IPS-20b (cell line): ENCODE data around the gene COL12A1.

Source experiments
- H3K27ac ChIP-seq: one replicate; pipeline ENCODE4 v1.5.1; 2013; ENCODE audit warnings: low read length
- H3K27me3 ChIP-seq: 2 replicates; pipeline ENCODE4 v1.6.1; 2013; ENCODE audit warnings: mild to moderate bottlenecking, low read length, inconsistent platforms; ENCODE audit not compliant: insufficient read depth
- H3K36me3 ChIP-seq: 2 replicates; pipeline ENCODE4 v1.6.1; 2013; ENCODE audit warnings: low read depth, mild to moderate bottlenecking, inconsistent platforms, low read length, moderate library complexity; ENCODE audit not compliant: insufficient read depth
- H3K4me1 ChIP-seq: 2 replicates; pipeline ENCODE4 v1.6.1; 2013; ENCODE audit warnings: mild to moderate bottlenecking, control low read depth, inconsistent platforms, low read length, moderate library complexity; ENCODE audit not compliant: insufficient read depth
- H3K4me3 ChIP-seq: 2 replicates; pipeline ENCODE4 v1.5.1; 2013; ENCODE audit warnings: mild to moderate bottlenecking, low read length, inconsistent platforms
- H3K9ac ChIP-seq: 2 replicates; pipeline ENCODE4 v1.6.1; 2013; ENCODE audit warnings: low read depth, mild to moderate bottlenecking, inconsistent platforms, low read length, moderate library complexity
- H3K9me3 ChIP-seq: 2 replicates; pipeline ENCODE4 v1.6.1; 2013; ENCODE audit warnings: mild to moderate bottlenecking, low read depth, low read length, inconsistent platforms; ENCODE audit not compliant: insufficient read depth

COL12A1 gene

DNA sequence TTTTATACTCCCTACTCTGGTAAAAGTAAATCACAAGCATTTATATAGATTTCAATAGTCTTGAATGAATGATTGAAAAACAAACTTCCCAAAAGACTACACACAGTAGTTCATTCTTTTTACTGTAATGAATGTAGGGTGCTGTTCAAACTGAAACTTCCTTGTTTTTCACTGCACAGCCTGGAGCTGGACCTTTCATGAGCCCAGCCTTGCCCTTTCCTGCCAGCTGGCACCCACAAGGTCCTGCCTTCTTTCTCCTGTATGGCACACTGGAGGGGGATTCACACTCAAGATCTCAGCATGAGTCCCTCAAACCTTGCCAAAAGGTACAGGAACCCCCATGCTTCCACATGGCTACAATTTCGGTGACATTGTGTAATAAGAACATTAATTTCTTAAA lies 50.9 kb downstream of the COL12A1 start:
- Histone ChIP-seq H3K4me3 (no peak overlapping the region), H3K9me3 (no peaks in the 10 kb centered on the region), H3K4me1 (no peaks in the 10 kb centered on the region), H3K9ac (no peak overlapping the region), H3K27ac (no peak overlapping the region), H3K36me3 (no peaks in the 10 kb centered on the region), H3K27me3 (no peaks in the 10 kb centered on the region)

DNA sequence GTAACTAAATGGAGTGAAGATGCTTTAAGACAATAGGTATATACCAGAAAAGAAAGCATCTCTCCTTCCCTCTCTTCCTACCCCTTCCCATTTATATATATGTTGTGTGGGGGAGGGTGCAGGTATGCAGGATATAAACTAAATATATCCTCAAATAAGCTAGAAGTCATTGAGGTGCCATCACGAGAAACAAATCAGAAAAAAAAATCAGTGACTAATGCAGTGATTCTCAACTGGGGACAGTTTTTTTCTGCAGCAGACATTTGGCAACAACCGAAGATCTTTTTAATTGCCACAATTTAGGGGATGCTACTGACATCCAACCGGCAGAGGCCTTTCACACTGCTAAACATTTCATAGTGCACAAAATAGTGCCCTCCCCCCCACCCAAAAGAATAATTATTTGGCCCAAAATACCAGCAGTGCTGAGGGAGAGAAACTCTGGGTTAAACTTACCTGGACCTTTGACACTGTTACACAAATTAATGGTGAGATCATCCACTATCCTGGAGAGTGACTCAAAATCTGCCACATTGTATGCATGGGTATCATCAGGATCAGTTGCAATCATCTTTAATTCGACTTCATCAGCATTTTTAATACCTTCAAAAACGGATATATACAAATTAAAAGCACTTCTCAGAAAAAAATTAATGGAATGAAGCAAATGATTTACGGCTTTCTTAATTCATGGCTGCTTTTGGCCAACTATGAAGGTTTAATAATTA lies 55.0 kb downstream of the COL12A1 start:
- Histone ChIP-seq H3K27ac (no peak overlapping the region), H3K9ac (no peak overlapping the region), H3K27me3 (no peaks in the 10 kb centered on the region), H3K4me1 (no peaks in the 10 kb centered on the region), H3K9me3 (no peaks in the 10 kb centered on the region), H3K36me3 (no peaks in the 10 kb centered on the region), H3K4me3 (no peak overlapping the region)

DNA sequence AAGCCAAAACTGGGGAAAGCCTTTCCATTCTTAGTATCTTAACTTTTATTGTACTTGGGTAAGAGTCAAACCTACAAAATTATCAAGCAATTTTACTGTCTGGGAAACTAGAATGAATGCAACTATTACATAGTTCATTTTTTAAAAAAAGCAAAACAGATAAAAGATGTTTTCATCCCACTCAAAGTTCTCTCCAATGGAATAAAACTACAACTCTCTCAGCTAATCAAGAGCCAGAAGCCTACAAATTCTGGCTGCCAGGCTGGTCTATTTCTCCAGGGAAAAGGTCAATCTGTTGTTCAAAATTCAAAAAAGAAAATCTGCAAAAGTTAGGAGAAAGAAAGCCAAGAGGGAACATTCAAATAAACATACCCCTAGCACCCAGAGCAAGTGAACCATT lies 56.2 kb downstream of the COL12A1 start:
- Histone ChIP-seq H3K4me3 (no peak overlapping the region), H3K4me1 (no peaks in the 10 kb centered on the region), H3K9ac (no peak overlapping the region), H3K27ac (no peak overlapping the region), H3K27me3 (no peaks in the 10 kb centered on the region), H3K9me3 (no peaks in the 10 kb centered on the region), H3K36me3 (no peaks in the 10 kb centered on the region)

DNA sequence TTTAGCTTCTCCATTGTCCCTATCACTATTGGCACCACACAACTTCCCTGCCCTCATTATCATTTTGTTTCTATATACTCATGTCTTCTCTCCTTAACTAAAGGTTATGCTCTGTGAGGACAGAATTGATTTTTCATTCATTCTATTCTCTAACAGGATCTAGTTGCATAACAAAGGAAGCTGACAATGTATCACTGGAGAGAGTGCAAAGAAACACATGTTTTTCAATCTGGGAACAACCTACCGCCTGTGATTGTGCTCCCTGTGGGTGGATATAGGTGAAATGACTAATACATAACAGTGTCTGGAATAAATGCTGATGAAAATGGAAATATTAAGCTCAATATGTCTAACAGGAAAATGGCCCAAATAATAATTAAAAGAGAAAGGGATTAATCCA lies 56.6 kb downstream of the COL12A1 start:
- H3K27me3 ChIP-seq: no peaks in the 10 kb centered on the region
- no peak overlapping the region for H3K9ac ChIP-seq
- no peaks in the 10 kb centered on the region for H3K36me3 ChIP-seq
- no peaks in the 10 kb centered on the region for H3K4me1 ChIP-seq
- H3K27ac ChIP-seq: no peak overlapping the region
- no peaks in the 10 kb centered on the region for H3K9me3 ChIP-seq
- H3K4me3 ChIP-seq: no peak overlapping the region

DNA sequence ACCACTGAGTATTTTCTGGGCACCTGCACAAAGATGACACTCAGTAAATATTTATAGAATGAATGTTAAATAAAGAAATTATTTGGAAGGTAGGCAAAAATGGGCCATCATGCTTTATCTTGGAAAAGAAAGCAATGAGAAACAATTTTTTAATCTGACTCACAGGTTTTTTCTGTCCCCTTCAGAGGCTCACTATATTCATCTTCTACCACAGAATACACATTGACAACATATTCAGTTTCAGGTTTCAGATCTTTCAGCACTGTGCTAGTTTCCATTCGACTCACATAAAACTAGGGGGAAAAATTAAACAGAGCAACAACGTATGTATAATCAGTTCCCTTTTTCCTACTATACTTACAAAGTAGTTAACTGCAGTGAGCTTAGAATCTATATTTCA lies 58.3 kb downstream of the COL12A1 start:
- Histone ChIP-seq H3K27ac (no peak overlapping the region), H3K36me3 (no peaks in the 10 kb centered on the region)

DNA sequence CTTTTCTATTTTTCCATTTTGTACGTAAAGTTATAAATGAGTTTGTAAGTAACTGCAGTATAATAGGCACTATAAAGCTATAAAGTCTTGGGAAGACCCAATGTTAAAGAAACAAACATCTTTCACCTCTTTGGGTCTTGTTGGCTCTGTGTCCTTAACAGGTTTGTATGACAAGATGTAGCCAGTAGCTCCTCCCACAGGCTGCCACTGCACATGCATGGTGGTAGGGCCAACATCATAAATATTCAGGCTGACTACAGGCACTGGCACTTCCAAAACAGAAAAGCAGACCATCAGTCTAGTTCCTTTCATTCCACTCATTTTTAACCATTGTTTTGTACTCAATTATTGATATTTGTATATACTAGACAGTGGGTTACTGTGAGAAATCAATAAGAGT lies 59.9 kb downstream of the COL12A1 start:
- Histone ChIP-seq H3K4me1 (no peaks in the 10 kb centered on the region), H3K4me3 (no peak overlapping the region), H3K9ac (no peak overlapping the region), H3K9me3 (no peaks in the 10 kb centered on the region), H3K27me3 (no peaks in the 10 kb centered on the region), H3K27ac (no peak overlapping the region), H3K36me3 (no peaks in the 10 kb centered on the region)

More for the DNA sequence above, 58.3 kb downstream of the COL12A1 start:
- H3K4me3 ChIP-seq: no peak overlapping the region
- H3K9me3 ChIP-seq: no peaks in the 10 kb centered on the region
- no peaks in the 10 kb centered on the region for H3K27me3 ChIP-seq
- H3K4me1 ChIP-seq: no peaks in the 10 kb centered on the region
- no peak overlapping the region for H3K9ac ChIP-seq

DNA sequence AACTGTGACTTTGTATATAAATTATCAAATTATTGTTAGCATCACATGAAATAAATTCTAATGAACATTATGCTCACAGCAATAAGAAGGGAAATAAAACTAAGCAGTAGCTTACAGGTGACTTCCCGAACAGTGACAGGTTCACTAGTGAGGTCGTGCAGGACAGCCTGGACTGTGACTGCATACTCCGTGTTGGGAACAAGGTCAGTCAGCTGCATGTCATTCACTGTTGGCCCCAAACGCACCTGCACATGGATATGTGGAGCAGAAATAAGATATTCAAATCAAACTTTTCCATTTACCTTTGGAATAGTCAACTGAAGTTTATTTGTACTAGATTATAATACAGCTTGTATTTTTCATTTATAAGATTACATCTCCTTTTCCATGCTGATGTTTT lies 60.6 kb downstream of the COL12A1 start:
- H3K9me3 ChIP-seq: no peaks in the 10 kb centered on the region
- H3K4me1 ChIP-seq: no peaks in the 10 kb centered on the region
- no peaks in the 10 kb centered on the region for H3K36me3 ChIP-seq
- H3K27ac ChIP-seq: no peak overlapping the region
- no peaks in the 10 kb centered on the region for H3K27me3 ChIP-seq
- H3K4me3 ChIP-seq: no peak overlapping the region
- no peak overlapping the region for H3K9ac ChIP-seq

DNA sequence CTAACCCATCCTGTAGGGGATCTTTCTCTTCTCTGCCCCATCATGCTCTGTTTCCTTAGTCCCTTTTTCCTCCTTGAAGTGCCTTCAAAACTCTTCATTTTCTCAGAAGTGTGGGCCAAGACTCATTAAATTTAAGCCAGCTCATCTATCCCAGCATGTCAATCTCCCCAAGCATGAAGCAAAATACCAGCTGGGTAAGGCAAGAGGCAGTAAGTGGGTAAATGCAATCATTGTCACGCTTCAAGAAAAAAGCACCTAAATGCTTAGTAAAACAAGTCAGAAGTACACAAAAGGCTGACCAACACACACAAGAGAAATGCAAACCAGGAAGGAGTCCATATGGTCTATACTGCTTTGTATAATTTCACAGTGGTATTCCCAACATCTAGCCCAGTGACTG lies 61.5 kb downstream of the COL12A1 start:
- no peak overlapping the region for H3K4me3 ChIP-seq
- H3K36me3 ChIP-seq: no peaks in the 10 kb centered on the region
- H3K9me3 ChIP-seq: no peaks in the 10 kb centered on the region
- H3K9ac ChIP-seq: no peak overlapping the region
- H3K27me3 ChIP-seq: no peaks in the 10 kb centered on the region
- H3K27ac ChIP-seq: no peak overlapping the region
- no peaks in the 10 kb centered on the region for H3K4me1 ChIP-seq

DNA sequence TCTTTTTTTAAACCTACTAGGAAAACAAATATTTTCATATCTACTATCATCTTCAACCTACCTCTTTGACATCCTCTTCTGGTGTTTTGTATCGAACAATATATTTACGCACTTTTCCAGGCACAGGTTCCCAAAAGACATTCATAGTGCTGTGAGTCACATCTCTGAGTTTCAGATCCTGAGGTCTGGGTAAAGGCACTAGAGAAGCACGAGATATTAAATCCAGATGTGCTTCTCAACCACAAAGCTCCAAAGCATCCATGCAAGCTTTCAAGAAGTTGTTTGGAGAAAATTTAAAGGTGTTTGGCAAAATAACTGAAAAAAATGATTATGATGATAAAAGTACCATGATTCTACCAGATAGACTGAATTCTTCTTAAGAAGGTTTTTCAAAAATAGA lies 62.7 kb downstream of the COL12A1 start:
- Histone ChIP-seq H3K36me3 (no peaks in the 10 kb centered on the region), H3K9ac (no peak overlapping the region), H3K27me3 (no peaks in the 10 kb centered on the region), H3K4me3 (no peak overlapping the region), H3K27ac (no peak overlapping the region), H3K9me3 (no peaks in the 10 kb centered on the region), H3K4me1 (no peaks in the 10 kb centered on the region)

DNA sequence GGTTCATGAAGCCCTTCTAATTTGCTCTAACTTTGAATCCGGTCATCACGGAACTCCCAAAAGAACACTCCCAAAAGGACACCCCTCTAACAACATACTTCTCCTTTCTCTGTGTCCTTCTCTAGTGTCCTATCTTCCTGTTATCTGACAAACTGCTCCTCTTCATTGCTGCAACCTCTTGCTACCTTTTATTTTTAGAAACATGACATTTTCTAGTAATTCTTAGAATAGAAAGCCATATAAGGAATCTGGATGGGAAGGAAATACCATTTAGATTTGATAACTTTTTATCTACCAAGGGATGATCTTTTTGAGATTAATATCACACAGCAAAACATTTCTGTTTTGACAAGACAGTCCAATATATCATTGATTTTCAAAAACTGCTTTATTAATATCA lies 63.1 kb downstream of the COL12A1 start:
- no peak overlapping the region for H3K4me3 ChIP-seq
- H3K27ac ChIP-seq: no peak overlapping the region
- no peaks in the 10 kb centered on the region for H3K4me1 ChIP-seq
- no peak overlapping the region for H3K9ac ChIP-seq
- H3K36me3 ChIP-seq: no peaks in the 10 kb centered on the region
- H3K9me3 ChIP-seq: no peaks in the 10 kb centered on the region
- H3K27me3 ChIP-seq: no peaks in the 10 kb centered on the region

DNA sequence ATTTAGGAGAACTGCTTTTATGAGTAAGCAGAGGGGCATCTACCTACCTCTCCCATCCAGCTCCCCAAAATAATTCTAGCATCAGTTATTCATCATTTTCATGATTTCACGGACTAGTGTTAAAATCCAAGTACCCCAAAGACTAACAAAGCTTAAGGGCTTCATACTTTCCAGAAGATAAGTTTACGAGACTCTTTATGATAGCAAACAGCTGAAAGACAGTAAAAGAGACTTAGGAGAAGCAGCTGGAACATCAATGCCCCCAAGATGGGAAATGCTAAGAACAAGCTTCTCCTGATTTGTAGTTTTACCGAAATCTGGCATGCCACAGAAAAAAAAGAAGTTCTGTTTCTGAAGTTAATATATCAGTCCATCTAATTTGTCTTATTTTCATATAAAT lies 70.0 kb downstream of the COL12A1 start:
- no peaks in the 10 kb centered on the region for H3K36me3 ChIP-seq
- no peaks in the 10 kb centered on the region for H3K9me3 ChIP-seq
- no peak overlapping the region for H3K27ac ChIP-seq
- H3K4me1 ChIP-seq: no peaks in the 10 kb centered on the region
- H3K9ac ChIP-seq: no peak overlapping the region
- H3K27me3 ChIP-seq: no peaks in the 10 kb centered on the region
- H3K4me3 ChIP-seq: no peak overlapping the region

DNA sequence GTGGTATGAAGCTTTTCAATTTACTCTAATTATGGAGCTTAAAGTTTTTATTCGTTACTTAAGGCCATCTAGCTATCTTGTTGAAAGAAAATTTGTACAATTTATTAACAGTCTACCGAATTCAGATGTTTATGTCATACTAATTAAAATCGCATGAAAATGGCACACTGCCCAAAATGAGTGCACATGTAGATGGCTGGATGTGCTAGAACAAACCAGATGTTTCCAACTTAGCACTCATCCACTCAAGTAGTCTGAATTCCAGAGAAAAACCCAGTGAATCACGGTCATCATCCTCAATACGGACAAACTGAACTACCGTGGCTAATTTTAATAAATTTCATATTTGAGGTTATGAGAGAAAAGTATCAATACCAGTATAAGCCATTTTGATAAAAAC lies 70.4 kb downstream of the COL12A1 start:
- Histone ChIP-seq H3K27ac (no peak overlapping the region), H3K9ac (no peak overlapping the region), H3K4me3 (no peak overlapping the region), H3K27me3 (no peaks in the 10 kb centered on the region), H3K9me3 (no peaks in the 10 kb centered on the region), H3K4me1 (no peaks in the 10 kb centered on the region), H3K36me3 (no peaks in the 10 kb centered on the region)
